RWPE2 (cell line): ENCODE results near the gene DRC7.

Experiments used
- ATAC-seq: fragments of 200-7000 bp; cut with Tn5 transposase; 3 replicates; pipeline ENCODE4 v1.9.1; 2021; ENCODE audit warnings: low read depth
- DNase-seq: peaks from one replicate; pipeline ENCODE4 v3.0.0-alpha.2; 2020; ENCODE audit warnings: low spot score
- H3K27ac ChIP-seq: fragments of 450-650 bp; 2 replicates; pipeline ENCODE4 v1.5.1; 2017; ENCODE audit warnings: mild to moderate bottlenecking; ENCODE audit not compliant: poor library complexity, severe bottlenecking
- H3K27me3 ChIP-seq: fragments of 250-450 bp; sonication (Bioruptor Pico); 2 replicates; pipeline ENCODE4 v1.5.1; 2021; ENCODE audit warnings: mild to moderate bottlenecking, moderate library complexity; ENCODE audit not compliant: insufficient read depth, poor library complexity, severe bottlenecking
- H3K36me3 ChIP-seq: fragments of 250-450 bp; sonication (Bioruptor Pico); 2 replicates; pipeline ENCODE4 v1.5.1; 2020; ENCODE audit warnings: low read depth, mild to moderate bottlenecking, moderate library complexity
- H3K4me1 ChIP-seq: fragments of 250-450 bp; sonication (Bioruptor Pico); 2 replicates; pipeline ENCODE4 v1.5.1; 2021; ENCODE audit warnings: mild to moderate bottlenecking, moderate library complexity; ENCODE audit not compliant: insufficient read depth, poor library complexity, severe bottlenecking
- H3K4me3 ChIP-seq: fragments of 250-450 bp; sonication (Bioruptor Pico); 2 replicates; pipeline ENCODE4 v1.5.1; 2021; ENCODE audit warnings: mild to moderate bottlenecking, moderate library complexity; ENCODE audit not compliant: severe bottlenecking
- H3K9me3 ChIP-seq: fragments of 250-450 bp; sonication (Bioruptor Pico); 2 replicates; pipeline ENCODE4 v1.5.1; 2021; ENCODE audit warnings: mild to moderate bottlenecking, moderate library complexity; ENCODE audit not compliant: severe bottlenecking
- TF ChIP-seq, protein P1 (sequence below): fragments of 450-650 bp; IDR thresholded peaks from one replicate; pipeline ENCODE4 v1.5.1; 2017; ENCODE audit warnings: mild to moderate bottlenecking, moderate library complexity; ENCODE audit not compliant: poor library complexity, severe bottlenecking

The DRC7 gene

DNA sequence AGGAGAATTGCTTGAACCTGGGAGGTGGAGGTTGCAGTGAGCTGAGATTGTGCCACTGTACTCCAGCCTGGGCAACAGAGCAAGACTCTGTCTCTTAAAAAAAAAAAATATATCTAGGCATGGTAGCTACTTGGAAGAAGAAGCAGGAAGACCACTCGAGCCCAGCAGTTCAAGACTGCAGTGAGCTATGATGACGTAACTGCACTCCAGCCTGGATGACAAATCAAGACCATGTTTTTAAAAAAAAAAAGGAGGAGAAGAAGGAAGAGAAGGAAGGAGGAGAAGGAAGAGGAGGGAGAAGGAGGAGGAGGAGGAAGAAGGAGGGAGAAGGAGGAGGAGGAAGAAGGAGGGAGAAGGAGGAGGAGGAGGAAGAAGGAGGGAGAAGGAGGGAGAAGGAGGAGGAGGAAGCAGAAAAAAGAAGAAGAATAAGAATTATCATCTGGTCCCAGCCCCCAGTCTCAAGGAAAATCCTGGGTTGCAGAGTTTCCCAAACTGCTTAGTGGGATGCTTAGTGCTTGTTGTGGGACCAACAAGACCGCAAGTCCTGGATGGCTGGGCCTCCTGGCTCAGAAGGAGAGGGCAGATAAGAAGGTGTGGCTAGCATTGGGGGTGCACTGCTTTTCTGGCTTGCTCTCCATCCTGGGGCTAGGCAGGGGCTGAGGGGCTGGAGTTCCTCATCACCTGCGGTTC, 3.7 kb upstream of the DRC7 start:
- H3K27ac ChIP-seq, result no peak overlapping the region
- TF ChIP-seq, protein P1, sequence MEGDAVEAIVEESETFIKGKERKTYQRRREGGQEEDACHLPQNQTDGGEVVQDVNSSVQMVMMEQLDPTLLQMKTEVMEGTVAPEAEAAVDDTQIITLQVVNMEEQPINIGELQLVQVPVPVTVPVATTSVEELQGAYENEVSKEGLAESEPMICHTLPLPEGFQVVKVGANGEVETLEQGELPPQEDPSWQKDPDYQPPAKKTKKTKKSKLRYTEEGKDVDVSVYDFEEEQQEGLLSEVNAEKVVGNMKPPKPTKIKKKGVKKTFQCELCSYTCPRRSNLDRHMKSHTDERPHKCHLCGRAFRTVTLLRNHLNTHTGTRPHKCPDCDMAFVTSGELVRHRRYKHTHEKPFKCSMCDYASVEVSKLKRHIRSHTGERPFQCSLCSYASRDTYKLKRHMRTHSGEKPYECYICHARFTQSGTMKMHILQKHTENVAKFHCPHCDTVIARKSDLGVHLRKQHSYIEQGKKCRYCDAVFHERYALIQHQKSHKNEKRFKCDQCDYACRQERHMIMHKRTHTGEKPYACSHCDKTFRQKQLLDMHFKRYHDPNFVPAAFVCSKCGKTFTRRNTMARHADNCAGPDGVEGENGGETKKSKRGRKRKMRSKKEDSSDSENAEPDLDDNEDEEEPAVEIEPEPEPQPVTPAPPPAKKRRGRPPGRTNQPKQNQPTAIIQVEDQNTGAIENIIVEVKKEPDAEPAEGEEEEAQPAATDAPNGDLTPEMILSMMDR, result no peak
- DNase-seq (no peak), ATAC-seq (no peak)
- no peaks in the 10 kb centered on the region for H3K27me3 ChIP-seq
- no peaks in the 10 kb centered on the region for H3K36me3 ChIP-seq
- H3K9me3 ChIP-seq, result no peaks in the 10 kb centered on the region
- no peaks in the 10 kb centered on the region for H3K4me1 ChIP-seq
- no peak overlapping the region for H3K4me3 ChIP-seq

DNA sequence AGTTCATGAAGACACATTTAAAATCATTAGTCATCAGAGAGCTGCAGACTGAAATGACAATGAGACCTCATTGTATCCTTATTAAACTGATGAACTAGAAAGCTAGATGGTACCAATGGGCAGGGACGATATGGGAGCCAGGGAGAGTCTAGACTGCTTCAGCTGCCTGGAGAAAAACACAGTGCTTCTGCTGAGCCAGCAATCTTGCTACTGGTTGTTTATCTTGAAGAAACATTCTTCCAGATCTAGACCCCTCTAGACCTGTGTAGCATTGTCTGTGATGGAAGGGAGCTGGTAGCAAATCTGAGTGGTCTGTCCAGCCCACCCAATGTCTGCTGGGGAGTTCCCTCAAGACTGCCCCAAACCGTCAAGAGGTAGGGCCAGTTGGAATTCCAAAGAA, 2.0 kb upstream of the DRC7 start:
- TF ChIP-seq, protein P1, result no peak
- no peak for DNase-seq
- no peaks in the 10 kb centered on the region for H3K36me3 ChIP-seq
- H3K27ac ChIP-seq, result no peak overlapping the region
- ATAC-seq, result no peak
- H3K4me1 ChIP-seq, result no peaks in the 10 kb centered on the region
- H3K27me3 ChIP-seq, result no peaks in the 10 kb centered on the region
- no peak overlapping the region for H3K4me3 ChIP-seq
- no peaks in the 10 kb centered on the region for H3K9me3 ChIP-seq

DNA sequence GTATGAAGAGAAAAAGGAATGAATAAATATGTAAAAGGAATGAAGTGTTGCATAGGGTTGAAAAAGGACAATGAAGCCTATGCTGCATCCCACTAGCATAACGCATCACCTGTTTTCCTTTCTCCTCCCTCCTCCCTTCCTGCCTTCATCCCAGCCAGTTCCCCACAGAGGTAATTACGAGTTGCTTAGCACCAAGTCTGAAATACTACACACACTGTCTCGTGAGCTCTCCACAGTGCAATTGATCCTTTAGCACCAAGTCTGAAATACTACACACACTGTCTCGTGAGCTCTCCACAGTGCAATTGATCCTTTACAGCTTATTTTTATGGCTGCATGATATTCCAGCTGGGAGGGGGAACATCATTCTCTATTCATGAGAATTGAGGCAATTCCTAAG, 1.1 kb upstream of the DRC7 start:
- Histone ChIP-seq H3K9me3 (no peaks in the 10 kb centered on the region), H3K27ac (no peak overlapping the region), H3K4me1 (no peaks in the 10 kb centered on the region), H3K4me3 (no peak overlapping the region), H3K27me3 (no peaks in the 10 kb centered on the region), H3K36me3 (no peaks in the 10 kb centered on the region)
- ATAC-seq (no peak), DNase-seq (no peak)
- TF ChIP-seq, protein P1, result no peak

DNA sequence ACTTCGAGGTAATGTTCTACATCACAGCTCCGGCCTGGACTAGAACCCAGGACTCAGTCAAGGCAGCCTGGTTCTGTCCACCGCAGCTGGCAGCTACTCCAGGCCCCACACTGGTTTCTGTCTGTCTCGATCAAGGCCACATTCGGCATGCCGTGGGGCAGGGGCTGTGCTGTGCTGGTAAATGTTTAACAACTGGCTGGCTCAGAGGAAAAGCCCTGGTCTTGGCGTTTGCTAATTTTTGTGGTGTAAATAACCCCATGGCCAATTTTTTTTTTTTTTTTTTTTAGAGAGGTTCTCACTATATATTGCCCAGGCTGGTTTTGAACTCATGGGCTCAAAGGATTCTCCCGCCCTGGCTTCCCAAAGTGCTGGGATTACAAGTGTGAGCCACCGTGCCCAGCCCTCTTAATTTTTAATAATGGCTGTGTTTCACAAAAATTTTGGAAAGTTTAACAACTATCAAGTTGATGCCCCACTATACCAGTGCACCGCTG, 328 bp upstream of the DRC7 start:
- Histone ChIP-seq H3K27ac (no peak overlapping the region), H3K4me3 (no peak overlapping the region), H3K27me3 (no peaks in the 10 kb centered on the region), H3K9me3 (no peaks in the 10 kb centered on the region), H3K4me1 (no peaks in the 10 kb centered on the region), H3K36me3 (no peaks in the 10 kb centered on the region)
- ATAC-seq (no peak), DNase-seq (no peak)
- TF ChIP-seq, protein P1, result no peak

DNA sequence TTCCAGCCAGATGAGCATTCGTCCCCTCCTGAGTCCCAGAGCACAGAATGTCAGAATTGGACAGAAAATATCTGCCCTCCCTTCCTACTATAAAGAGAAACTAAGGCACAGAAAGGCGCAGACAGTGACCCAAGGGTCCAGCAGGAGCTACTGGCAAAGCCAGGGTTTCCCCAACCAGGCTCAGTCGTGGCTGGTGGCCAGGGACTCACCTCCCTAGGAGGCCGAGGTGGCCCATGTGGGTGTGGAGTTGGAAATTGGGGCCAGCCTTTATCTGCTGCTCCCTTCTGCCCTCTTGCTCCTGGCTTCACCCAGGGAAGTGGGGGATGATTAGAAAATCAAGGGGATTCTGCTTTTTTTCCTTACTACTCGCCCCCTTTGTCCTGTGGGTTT, 1.1 kb downstream of the DRC7 start:
- no peaks in the 10 kb centered on the region for H3K9me3 ChIP-seq
- H3K27ac ChIP-seq, result no peak overlapping the region
- H3K4me3 ChIP-seq, result no peak overlapping the region
- no peaks in the 10 kb centered on the region for H3K4me1 ChIP-seq
- ATAC-seq, result no peak
- H3K27me3 ChIP-seq, result no peaks in the 10 kb centered on the region
- TF ChIP-seq, protein P1, result no peak
- DNase-seq, result no peak
- no peaks in the 10 kb centered on the region for H3K36me3 ChIP-seq
